ENCODE measurements around the gene PDE4D.
"Not testable (repeated sequence)": the region's sequence is repeated elsewhere in the genome, so short reads cannot be mapped to it uniquely, and the experiment has no call there.

PDE4D gene

DNA sequence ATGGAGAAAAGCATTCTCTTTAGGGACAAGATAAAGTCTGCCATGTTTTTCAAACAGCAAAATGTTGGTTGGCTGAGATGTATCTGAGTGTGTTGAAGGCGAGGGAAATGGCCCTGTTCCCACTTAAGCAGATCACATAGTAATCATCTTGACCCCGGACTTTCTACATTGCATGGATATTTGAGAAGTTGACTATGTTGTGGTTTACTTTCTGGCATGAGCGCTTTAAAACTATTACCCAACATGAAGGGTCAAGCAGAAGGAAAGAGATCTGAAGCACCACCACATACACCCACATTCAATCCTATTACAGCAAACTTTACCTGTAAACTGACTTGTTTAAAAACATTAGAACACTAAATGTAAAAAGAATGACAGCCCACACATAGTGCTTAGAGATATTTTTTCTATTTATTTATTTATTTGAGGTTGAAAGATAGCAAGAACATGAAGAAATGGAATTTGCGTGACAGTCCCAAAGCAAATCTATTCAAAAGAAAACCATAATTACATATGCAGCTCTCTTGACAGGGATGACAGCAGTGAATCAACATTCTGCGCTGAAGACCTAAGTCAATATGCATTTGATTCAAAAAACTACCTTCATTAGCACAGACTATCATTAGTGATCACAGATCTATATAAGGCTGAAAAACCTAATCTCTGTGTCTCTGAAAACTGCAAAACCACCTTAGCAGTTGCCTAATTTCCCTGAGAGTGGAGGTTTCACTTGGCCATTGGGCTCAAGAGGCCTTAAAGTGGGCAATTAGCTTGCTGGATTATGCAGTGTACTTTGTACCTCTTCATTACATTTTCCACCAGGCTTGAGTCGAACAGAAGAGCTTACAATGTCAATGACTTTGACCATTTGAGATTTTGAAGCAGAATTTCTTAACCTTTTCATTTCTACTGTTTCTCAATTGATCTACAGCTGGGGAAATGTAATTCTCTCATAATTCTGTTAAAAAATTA is 195.0 kb downstream of the PDE4D start:
- DNase-seq (ENCODE audit: low read depth), result no peak

DNA sequence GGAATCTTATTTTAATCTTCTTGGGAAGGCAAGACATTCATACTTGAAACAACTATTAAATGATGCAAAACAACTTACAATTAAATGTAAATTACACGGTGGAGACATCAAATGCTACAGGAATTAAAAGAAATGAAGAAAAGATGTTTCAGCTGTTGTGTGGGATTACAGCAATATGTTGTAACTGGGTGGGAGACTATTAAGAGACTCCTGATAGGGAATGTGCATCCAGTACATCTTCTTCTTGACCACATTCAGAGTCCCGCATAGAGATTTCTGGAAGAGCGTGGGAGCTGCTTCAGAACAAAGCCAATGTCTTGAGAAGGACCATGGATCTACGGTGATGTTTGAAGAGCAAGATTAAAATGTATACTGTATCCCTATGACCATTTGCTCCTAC is 199.1 kb downstream of the PDE4D start:
- no peak for DNase-seq (ENCODE audit: low read depth)

- no peak for DNase-seq (ENCODE audit: low read depth)
Measured at GRCh38 chr5:59693492-59694309, 199.8 kb downstream of the PDE4D start.

GRCh38 chr5:59685793-59686192 is 207.7 kb downstream of the PDE4D start:
- DNase-seq (ENCODE audit: low read depth), result no peak

DNA sequence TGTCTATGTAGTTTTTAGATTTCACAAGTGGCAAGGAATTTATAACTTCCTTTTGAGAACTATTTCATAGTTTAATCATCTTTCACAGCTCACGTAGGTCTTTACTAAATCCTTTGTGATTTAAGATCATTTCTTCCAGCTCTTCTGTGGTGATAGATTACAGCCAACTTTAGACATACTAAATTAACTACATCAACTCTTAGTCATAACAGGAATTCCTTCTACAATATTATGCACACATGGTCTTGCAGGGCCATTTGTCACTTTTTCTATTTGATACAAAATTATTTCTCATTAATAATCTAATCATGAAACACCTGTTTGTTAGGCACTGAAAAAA is 208.4 kb downstream of the PDE4D start:
- no peak for DNase-seq (ENCODE audit: low read depth)

- no peak for DNase-seq (ENCODE audit: low read depth)
Measured at GRCh38 chr5:59684388-59685190, 208.9 kb downstream of the PDE4D start.

- DNase-seq (ENCODE audit: low read depth), result no peak
Measured at GRCh38 chr5:59683311-59683710, 210.2 kb downstream of the PDE4D start.

DNA sequence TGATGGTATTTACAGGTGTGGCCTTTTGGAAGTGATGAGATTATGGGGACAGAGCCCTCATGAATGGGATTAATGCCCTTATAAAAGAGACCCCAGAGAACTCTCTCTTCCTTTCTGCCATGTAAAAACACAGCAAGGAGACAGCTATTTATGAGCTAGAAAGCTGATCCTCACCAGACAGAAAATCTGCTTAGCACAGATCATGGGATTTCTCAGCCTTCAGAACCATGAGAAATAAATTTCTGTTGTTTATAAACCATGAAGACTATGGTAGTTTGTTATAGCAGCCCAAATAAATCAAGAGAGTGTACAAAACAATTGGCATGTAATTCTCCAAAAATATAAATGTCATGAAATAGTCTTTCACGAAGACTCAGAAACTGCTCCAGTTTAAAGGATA is 211.0 kb downstream of the PDE4D start:
- DNase-seq (ENCODE audit: low read depth), result no peak

DNA sequence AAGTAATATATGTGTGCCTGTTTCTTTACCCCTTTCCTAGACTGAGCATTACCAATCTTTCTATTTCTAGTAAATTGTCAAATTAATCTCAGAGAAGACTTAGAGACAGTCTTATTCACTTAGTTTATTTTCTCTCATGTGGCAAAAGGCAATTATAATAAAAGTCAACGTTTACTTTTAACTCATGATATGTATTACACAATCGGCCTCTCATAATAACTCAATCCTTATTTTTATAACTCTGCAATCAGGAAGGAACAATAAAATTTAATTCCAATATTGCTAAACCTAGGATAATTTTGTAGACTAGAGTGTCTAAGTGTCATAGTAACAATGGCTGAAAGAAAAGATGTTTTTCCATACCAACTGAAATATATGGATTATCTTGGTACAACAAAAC is 214.6 kb downstream of the PDE4D start:
- DNase-seq (ENCODE audit: low read depth), result no peak

GRCh38 chr5:59674763-59675162 is 218.8 kb downstream of the PDE4D start:
- no peak for DNase-seq (ENCODE audit: low read depth)

GRCh38 chr5:59673438-59674058 is 220.0 kb downstream of the PDE4D start:
- DNase-seq (ENCODE audit: low read depth), result peak; percentile 5

GRCh38 chr5:59666440-59667068 is 227.0 kb downstream of the PDE4D start:
- DNase-seq (ENCODE audit: low read depth), result no peak

- not testable (repeated sequence) for DNase-seq (ENCODE audit: low read depth)
Measured at GRCh38 chr5:59665832-59666203, 227.7 kb downstream of the PDE4D start.

- no peak for DNase-seq (ENCODE audit: low read depth)
Measured at GRCh38 chr5:59665086-59665831, 228.3 kb downstream of the PDE4D start.

- no peak for DNase-seq (ENCODE audit: low read depth)
Measured at GRCh38 chr5:59661954-59662615, 231.4 kb downstream of the PDE4D start.

- DNase-seq (ENCODE audit: low read depth), result no peak
Measured at GRCh38 chr5:59661311-59661710, 232.2 kb downstream of the PDE4D start.

- DNase-seq (ENCODE audit: low read depth), result no peak
Measured at GRCh38 chr5:59660737-59661136, 232.8 kb downstream of the PDE4D start.

GRCh38 chr5:59656351-59657254 is 236.9 kb downstream of the PDE4D start:
- no peak for DNase-seq (ENCODE audit: low read depth)

DNA sequence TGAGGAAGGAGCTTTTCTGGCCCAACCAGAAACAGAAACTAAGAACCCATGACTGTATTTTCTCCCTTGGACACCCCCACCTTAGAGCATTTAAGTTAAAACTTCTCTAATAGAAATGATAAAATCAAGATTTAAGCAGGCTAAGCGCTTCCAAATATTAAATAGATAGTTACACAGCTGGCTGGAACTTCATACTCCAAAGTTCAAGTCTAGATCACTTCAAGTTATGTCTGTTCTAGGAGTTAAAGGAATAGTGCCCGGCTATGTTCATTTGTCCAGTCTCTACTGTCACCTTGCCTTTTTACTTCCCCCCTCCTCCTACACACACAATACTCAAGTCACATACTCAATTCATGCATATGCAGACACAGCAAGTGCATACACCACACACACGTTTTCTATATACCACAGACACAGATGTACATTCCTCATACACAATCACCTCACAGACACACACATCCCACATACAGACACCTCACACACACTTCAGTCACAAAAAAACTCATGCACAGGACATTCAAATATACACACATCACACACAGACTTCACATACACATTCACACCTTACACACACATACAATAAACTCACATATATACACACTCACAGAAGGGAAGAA is 237.7 kb downstream of the PDE4D start:
- no peak for DNase-seq (ENCODE audit: low read depth)
